NCI-H446 treated with DMSO at 0.1 percent for 48 hours (cell line): ENCODE measurements around the gene MALAT1.
"Not testable (repeated sequence)": the region's sequence is repeated elsewhere in the genome, so short reads cannot be mapped to it uniquely, and the experiment has no call there.

Experiments used
- DNase-seq: peaks from one replicate; lab custom pipeline; 2025; lab: John Stamatoyannopoulos, UW

MALAT1 gene

DNA sequence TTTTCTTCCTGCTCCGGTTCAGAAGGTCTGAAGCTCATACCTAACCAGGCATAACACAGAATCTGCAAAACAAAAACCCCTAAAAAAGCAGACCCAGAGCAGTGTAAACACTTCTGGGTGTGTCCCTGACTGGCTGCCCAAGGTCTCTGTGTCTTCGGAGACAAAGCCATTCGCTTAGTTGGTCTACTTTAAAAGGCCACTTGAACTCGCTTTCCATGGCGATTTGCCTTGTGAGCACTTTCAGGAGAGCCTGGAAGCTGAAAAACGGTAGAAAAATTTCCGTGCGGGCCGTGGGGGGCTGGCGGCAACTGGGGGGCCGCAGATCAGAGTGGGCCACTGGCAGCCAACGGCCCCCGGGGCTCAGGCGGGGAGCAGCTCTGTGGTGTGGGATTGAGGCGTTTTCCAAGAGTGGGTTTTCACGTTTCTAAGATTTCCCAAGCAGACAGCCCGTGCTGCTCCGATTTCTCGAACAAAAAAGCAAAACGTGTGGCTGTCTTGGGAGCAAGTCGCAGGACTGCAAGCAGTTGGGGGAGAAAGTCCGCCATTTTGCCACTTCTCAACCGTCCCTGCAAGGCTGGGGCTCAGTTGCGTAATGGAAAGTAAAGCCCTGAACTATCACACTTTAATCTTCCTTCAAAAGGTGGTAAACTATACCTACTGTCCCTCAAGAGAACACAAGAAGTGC, 661 bp upstream of the MALAT1 start:
- DNase-seq: peak; percentile 53

- DNase-seq: no peak
These were observed 193 bp upstream of the MALAT1 start for GRCh38 chr11:65498727-65498976.

GRCh38 chr11:65499713-65500386, 1.0 kb downstream of the MALAT1 start:
- peak; percentile 52 for DNase-seq

DNA sequence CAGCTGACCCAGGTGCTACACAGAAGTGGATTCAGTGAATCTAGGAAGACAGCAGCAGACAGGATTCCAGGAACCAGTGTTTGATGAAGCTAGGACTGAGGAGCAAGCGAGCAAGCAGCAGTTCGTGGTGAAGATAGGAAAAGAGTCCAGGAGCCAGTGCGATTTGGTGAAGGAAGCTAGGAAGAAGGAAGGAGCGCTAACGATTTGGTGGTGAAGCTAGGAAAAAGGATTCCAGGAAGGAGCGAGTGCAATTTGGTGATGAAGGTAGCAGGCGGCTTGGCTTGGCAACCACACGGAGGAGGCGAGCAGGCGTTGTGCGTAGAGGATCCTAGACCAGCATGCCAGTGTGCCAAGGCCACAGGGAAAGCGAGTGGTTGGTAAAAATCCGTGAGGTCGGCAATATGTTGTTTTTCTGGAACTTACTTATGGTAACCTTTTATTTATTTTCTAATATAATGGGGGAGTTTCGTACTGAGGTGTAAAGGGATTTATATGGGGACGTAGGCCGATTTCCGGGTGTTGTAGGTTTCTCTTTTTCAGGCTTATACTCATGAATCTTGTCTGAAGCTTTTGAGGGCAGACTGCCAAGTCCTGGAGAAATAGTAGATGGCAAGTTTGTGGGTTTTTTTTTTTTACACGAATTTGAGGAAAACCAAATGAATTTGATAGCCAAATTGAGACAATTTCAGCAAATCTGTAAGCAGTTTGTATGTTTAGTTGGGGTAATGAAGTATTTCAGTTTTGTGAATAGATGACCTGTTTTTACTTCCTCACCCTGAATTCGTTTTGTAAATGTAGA, 1.7 kb downstream of the MALAT1 start:
- peak; percentile 54 for DNase-seq

DNA sequence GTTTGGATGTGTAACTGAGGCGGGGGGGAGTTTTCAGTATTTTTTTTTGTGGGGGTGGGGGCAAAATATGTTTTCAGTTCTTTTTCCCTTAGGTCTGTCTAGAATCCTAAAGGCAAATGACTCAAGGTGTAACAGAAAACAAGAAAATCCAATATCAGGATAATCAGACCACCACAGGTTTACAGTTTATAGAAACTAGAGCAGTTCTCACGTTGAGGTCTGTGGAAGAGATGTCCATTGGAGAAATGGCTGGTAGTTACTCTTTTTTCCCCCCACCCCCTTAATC, 2.3 kb downstream of the MALAT1 start:
- DNase-seq: peak; percentile 51

DNA sequence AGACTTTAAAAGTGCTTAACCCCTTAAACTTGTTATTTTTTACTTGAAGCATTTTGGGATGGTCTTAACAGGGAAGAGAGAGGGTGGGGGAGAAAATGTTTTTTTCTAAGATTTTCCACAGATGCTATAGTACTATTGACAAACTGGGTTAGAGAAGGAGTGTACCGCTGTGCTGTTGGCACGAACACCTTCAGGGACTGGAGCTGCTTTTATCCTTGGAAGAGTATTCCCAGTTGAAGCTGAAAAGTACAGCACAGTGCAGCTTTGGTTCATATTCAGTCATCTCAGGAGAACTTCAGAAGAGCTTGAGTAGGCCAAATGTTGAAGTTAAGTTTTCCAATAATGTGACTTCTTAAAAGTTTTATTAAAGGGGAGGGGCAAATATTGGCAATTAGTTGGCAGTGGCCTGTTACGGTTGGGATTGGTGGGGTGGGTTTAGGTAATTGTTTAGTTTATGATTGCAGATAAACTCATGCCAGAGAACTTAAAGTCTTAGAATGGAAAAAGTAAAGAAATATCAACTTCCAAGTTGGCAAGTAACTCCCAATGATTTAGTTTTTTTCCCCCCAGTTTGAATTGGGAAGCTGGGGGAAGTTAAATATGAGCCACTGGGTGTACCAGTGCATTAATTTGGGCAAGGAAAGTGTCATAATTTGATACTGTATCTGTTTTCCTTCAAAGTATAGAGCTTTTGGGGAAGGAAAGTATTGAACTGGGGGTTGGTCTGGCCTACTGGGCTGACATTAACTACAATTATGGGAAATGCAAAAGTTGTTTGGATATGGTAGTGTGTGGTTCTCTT, 2.8 kb downstream of the MALAT1 start:
- peak; percentile 51 for DNase-seq

DNA sequence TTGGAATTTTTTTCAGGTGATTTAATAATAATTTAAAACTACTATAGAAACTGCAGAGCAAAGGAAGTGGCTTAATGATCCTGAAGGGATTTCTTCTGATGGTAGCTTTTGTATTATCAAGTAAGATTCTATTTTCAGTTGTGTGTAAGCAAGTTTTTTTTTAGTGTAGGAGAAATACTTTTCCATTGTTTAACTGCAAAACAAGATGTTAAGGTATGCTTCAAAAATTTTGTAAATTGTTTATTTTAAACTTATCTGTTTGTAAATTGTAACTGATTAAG, 3.4 kb downstream of the MALAT1 start:
- DNase-seq: no peak

DNA sequence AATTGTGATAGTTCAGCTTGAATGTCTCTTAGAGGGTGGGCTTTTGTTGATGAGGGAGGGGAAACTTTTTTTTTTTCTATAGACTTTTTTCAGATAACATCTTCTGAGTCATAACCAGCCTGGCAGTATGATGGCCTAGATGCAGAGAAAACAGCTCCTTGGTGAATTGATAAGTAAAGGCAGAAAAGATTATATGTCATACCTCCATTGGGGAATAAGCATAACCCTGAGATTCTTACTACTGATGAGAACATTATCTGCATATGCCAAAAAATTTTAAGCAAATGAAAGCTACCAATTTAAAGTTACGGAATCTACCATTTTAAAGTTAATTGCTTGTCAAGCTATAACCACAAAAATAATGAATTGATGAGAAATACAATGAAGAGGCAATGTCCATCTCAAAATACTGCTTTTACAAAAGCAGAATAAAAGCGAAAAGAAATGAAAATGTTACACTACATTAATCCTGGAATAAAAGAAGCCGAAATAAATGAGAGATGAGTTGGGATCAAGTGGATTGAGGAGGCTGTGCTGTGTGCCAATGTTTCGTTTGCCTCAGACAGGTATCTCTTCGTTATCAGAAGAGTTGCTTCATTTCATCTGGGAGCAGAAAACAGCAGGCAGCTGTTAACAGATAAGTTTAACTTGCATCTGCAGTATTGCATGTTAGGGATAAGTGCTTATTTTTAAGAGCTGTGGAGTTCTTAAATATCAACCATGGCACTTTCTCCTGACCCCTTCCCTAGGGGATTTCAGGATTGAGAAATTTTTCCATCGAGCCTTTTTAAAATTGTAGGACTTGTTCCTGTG, 3.9 kb downstream of the MALAT1 start:
- peak; percentile 54 for DNase-seq

DNA sequence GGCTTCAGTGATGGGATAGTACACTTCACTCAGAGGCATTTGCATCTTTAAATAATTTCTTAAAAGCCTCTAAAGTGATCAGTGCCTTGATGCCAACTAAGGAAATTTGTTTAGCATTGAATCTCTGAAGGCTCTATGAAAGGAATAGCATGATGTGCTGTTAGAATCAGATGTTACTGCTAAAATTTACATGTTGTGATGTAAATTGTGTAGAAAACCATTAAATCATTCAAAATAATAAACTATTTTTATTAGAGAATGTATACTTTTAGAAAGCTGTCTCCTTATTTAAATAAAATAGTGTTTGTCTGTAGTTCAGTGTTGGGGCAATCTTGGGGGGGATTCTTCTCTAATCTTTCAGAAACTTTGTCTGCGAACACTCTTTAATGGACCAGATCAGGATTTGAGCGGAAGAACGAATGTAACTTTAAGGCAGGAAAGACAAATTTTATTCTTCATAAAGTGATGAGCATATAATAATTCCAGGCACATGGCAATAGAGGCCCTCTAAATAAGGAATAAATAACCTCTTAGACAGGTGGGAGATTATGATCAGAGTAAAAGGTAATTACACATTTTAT, 4.6 kb downstream of the MALAT1 start:
- DNase-seq: no peak

DNA sequence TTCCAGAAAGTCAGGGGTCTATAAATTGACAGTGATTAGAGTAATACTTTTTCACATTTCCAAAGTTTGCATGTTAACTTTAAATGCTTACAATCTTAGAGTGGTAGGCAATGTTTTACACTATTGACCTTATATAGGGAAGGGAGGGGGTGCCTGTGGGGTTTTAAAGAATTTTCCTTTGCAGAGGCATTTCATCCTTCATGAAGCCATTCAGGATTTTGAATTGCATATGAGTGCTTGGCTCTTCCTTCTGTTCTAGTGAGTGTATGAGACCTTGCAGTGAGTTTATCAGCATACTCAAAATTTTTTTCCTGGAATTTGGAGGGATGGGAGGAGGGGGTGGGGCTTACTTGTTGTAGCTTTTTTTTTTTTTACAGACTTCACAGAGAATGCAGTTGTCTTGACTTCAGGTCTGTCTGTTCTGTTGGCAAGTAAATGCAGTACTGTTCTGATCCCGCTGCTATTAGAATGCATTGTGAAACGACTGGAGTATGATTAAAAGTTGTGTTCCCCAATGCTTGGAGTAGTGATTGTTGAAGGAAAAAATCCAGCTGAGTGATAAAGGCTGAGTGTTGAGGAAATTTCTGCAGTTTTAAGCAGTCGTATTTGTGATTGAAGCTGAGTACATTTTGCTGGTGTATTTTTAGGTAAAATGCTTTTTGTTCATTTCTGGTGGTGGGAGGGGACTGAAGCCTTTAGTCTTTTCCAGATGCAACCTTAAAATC, 5.3 kb downstream of the MALAT1 start:
- peak; percentile 48 for DNase-seq

DNA sequence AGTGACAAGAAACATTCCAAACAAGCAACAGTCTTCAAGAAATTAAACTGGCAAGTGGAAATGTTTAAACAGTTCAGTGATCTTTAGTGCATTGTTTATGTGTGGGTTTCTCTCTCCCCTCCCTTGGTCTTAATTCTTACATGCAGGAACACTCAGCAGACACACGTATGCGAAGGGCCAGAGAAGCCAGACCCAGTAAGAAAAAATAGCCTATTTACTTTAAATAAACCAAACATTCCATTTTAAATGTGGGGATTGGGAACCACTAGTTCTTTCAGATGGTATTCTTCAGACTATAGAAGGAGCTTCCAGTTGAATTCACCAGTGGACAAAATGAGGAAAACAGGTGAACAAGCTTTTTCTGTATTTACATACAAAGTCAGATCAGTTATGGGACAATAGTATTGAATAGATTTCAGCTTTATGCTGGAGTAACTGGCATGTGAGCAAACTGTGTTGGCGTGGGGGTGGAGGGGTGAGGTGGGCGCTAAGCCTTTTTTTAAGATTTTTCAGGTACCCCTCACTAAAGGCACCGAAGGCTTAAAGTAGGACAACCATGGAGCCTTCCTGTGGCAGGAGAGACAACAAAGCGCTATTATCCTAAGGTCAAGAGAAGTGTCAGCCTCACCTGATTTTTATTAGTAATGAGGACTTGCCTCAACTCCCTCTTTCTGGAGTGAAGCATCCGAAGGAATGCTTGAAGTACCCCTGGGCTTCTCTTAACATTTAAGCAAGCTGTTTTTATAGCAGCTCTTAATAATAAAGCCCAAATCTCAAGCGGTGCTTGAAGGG, 6.0 kb downstream of the MALAT1 start:
- peak; percentile 38 for DNase-seq

- peak; percentile 42 for DNase-seq
These were observed 6.8 kb downstream of the MALAT1 start for GRCh38 chr11:65505466-65506289.

- peak; percentile 54 for DNase-seq
These were observed 7.5 kb downstream of the MALAT1 start for GRCh38 chr11:65506290-65506771.

GRCh38 chr11:65506772-65507505, 8.1 kb downstream of the MALAT1 start:
- DNase-seq: peak; percentile 85

GRCh38 chr11:65512311-65512710, 13.5 kb downstream of the MALAT1 start:
- DNase-seq: not testable (repeated sequence)

- DNase-seq: no peak
These were observed 17.5 kb downstream of the MALAT1 start for GRCh38 chr11:65516135-65516968.

DNA sequence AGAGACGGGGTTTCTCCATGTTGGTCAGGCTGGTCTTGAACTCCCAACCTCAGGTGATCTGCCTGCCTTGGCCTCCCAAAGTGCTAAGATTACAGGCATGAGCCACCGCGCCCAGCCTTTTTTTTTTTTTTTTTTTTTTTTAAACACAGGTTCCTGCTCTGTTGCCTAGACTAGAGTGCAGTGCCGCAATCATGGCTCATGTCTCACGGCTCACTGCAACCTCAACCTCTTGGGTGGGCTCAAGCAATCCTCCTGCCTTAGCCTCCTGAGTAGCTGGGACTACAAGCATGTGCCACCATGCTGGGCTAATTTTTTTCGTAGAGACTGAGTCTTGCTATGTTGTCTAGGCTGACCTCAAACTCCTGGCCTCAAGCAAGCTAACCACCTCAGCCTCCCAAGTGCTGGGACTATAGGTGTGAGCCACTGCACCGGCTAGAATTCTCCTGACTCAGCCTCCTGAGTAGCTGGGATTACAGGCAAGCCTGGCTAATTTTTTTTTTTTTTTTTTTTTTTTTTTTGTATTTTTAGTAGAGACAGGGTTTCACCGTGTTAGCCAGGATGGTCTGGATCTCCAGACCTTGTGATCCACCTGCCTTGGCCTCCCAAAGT, 20.2 kb downstream of the MALAT1 start:
- DNase-seq: not testable (repeated sequence)
